ENCODE data around the gene WNT1.

GRCh38 chr12:48966177-48966895, 11.8 kb upstream of the WNT1 start:
- TF ChIP-seq CTCF (IDR thresholded peaks at IDR 0.05) (no peak), POLR2A (IDR thresholded peaks at IDR 0.05) (no peak)
